GM12801 (cell line): ENCODE data around the gene BABAM2.

Source experiments
- CTCF ChIP-seq: IDR thresholded peaks from one replicate; pipeline ENCODE4 v1.5.1; 2011; ENCODE audit warnings: control low read depth; ENCODE audit not compliant: insufficient read length; ENCODE audit errors: extremely low read depth

BABAM2 gene

GRCh38 chr2:28370354-28370753 lies 479.8 kb downstream of the BABAM2 start:
- TF ChIP-seq CTCF, result no peak

GRCh38 chr2:28373854-28374253 lies 483.3 kb downstream of the BABAM2 start:
- TF ChIP-seq CTCF, result no peak

GRCh38 chr2:28374331-28374730 lies 483.8 kb downstream of the BABAM2 start:
- no peak for TF ChIP-seq CTCF

DNA sequence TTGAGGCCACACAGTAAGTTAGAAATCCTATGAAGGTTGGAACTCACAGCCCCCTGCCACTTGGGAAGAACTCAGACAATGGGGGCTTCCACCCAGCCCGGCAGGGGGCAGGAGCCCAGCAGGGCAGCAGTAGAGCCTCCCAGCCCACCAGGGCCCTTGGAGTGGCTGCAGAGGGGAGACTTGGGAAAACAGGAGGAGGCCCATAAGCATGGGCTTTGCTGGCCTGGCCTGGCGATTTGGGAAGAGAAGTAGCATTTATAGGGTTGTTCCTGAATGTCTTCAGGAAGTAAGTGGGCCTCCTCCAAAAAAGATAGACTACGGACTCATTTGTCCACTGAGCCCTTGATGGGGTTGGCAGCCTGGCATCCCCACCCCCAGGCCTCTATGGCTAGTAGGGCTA lies 484.7 kb downstream of the BABAM2 start:
- no peak for TF ChIP-seq CTCF

- no peak for TF ChIP-seq CTCF
Measured at GRCh38 chr2:28375742-28376631, 485.5 kb downstream of the BABAM2 start.

DNA sequence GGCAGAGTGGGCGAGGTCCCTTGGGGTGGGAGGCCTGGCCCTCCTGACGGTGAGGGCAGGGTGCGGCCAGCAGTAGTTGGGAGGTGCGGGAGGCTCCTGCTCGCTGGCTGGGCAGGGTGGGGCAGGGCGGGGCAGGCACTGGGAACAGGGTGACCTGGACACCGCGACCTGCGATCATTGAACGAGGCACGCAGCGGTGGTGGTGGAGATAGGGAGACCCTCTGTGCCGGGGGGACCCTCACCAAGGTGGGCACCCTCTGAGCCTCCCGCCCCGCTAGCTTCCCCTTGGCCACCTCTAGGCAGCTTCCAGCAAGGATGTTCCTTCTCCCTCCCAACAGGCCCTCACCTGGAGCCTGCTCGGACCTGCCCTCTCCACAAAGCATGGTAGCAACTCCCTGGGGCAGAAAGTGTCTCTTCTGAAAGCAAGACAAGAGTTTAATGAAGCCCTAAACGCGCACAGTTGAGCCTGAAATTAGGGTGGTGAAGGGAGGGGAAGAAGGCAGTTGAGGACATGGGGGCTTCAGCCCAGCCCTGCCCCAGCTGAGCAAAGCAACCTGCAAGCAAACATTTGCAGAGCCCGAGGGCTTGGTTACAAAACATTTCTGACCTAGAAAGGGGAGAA lies 486.8 kb downstream of the BABAM2 start:
- TF ChIP-seq CTCF, result no peak

- TF ChIP-seq CTCF, result no peak
Measured at GRCh38 chr2:28377984-28378678, 487.6 kb downstream of the BABAM2 start.
